Stimulated activated CD8-positive, alpha-beta memory T cell treated with anti-CD3 and anti-CD28 coated beads, Interleukin-2, amount 100 ng/mL, for 48 hours (primary cell): ENCODE data around the gene EDN3.

ENCODE experiments used
- DNase-seq, 2 donors: peaks; one replicate each; pipeline ENCODE4 v3.0.0-alpha.2; 2020; ENCODE audit warnings: low read depth in 2 of 2

Gene EDN3

GRCh38 chr20:59300333-59301081 lies at the start of gene EDN3:
Gene EDN3 (plus strand): TSS chr20:59300611. CDS start chr20:59300813, 202 bp downstream.
- DNase-seq = no peak

GRCh38 chr20:59253325-59253724 lies 47.1 kb upstream of the EDN3 start:
- DNase-seq = no peak

DNA sequence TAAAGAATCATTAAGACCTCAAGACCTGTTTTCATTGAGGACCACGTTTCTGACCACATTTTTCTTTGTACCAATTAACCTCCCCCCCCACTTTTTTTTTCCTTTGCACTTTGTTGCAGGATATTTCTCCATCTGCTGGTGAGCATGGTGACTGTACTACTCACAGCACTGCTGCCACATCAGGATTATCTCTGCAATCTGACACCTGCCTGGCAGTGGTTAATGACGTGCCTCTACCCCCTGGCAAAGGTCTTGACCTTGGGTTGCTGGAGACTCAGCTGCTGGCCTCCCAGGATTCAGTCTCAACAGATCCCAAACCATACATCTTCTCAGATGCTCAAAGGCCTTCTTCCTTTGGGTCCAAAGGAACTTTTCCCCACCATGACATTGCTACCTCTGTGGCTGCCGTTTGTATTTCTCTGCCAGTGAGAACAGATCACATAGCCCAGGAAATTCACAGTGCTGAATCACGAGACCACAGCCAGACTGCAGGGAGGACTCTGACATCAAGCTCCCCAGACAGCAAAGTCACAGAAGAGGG lies 46.6 kb upstream of the EDN3 start:
- DNase-seq = no peak

DNA sequence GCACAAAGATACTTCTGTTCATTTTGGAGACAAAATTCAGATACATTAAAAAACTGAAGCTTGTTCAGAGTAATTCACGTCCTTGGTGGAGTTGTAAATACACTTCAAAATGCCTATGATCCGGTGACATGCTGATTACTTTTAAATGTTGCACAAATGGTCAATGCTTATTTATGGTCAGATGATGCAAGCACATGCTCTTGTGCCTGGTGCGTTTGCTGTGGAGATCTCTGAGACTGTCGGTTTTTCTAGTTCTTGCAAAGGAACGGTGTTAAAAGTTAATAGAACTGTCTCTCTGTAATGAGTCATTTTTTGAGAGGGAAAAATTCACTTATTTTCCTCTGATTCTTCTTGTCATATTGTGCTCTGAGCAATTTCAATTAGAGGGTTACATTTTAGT lies 45.2 kb upstream of the EDN3 start:
- no peak for DNase-seq

- DNase-seq = no peak
Measured at GRCh38 chr20:59258221-59258621, 42.2 kb upstream of the EDN3 start.

GRCh38 chr20:59259946-59260345 lies 40.5 kb upstream of the EDN3 start:
- no peak for DNase-seq

DNA sequence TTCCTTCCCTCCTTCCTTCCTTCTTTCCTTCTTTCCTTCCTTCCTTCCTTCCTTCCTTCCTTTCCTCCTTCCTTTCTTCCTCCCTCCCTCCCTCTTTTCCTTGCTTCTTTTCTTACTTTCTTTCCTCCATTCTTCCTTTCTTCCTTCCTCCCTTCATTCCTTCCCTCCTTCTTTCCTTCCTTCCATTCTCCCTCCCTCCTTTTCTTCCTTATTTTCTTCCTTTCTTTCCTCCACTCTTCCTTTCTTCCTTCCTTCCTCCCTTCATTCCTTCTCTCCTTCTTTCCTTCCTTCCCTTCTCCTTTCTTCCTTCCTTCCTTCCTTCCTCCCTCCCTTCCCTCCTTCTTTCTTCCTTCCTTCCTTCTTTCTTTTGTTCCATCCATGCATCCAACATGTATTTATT lies 35.1 kb upstream of the EDN3 start:
- DNase-seq = no peak

- no peak for DNase-seq
Measured at GRCh38 chr20:59268870-59269269, 31.5 kb upstream of the EDN3 start.

DNA sequence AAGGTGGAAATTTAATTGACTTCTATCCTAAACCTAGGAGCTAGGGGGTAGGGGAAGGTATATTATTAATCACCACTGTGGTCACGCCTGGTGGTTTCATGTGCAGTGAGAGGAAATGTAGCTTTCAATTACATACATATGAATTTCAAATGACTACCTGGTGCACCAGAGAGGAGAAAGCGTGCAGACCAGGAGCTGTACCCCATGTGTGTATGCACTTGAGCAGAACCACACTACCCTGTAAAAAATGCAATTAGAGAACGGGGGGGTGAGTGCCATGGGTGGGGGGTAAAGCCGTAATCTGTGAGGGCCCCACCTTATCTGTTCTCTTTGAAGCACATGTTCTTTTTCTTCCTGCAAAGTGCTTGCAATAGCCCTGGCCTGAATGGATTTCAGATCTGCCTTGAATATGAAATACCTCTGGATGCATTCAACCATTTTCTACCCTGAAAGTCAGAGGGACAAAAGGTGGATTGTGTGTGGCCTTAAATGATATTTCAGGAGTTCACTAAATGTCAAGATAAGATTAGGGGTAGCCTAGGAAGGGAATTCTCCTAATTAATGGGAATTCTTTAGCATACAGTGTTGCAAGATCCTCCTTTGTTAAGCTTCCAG lies 30.9 kb upstream of the EDN3 start:
- DNase-seq = no peak

DNA sequence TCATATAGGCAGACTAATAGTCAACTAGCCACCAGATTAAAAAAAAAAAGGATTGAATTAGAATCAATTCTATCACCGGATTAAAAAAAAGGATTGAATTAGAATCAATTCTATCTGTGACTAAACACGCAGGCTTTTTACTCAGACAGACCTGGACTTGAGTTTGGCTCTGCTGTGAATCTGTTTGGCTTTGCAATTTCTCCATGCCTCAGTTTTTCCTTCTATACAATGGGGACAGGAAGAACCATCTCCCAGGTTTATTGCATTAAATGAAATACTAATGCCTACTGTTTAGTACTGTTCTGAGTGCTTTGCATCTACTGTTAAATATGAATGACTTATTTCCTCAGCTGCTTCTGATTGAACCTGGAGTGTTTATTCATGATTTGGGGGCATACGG lies 30.0 kb upstream of the EDN3 start:
- DNase-seq = no peak

DNA sequence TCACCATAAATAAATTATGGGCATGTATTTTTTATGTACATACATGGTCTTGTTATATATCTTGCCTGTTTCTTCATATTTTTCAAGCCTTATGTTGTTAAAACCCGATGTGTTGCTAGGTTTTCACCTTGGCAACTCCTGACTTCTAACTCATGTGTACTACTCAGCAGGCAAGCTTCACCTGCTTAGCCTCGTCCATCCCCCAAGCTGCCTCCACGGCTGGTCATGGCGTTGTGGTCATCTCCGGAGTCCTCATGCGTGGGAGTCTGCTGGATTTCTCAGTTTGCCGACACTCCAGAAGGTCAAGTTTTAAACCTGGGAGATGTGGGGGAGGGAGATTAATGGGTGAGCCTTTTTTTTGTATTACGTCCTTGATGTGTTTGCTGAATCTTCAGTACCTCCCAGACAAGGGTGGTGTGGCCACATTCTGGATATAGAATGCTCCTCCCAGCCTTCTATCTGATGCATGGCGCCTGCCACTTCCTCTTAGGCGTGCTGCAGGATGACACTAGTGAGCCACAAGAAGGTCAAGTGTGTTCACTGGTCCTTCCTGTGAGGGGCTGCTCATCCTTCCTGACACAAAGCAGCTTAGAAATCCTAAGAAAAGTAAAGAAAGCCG lies 26.6 kb upstream of the EDN3 start:
- DNase-seq = no peak

DNA sequence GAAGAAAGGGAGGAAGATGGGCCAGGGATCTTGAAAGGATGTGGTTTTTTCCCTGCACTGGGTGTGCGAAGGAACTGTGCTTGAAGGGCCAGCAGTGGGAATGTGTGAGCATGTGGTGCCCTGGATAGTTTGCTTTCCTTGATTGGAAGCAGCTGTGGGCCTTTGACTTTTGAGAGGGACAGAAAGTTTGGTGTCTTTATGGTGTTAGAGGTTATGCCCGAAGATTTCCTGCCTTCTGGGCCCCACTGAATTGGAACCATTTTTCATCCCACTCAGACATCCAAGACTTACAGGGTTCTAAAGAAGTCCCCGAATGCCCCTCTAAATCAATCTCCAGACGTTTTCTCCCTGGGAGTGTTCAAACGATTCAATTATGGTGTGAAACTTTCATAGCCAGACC lies 23.5 kb upstream of the EDN3 start:
- DNase-seq = no peak

- no peak for DNase-seq
Measured at GRCh38 chr20:59284470-59284869, 15.9 kb upstream of the EDN3 start.

- no peak for DNase-seq
Measured at GRCh38 chr20:59289994-59290393, 10.4 kb upstream of the EDN3 start.

- no peak for DNase-seq
Measured at GRCh38 chr20:59291740-59292383, 8.5 kb upstream of the EDN3 start.

DNA sequence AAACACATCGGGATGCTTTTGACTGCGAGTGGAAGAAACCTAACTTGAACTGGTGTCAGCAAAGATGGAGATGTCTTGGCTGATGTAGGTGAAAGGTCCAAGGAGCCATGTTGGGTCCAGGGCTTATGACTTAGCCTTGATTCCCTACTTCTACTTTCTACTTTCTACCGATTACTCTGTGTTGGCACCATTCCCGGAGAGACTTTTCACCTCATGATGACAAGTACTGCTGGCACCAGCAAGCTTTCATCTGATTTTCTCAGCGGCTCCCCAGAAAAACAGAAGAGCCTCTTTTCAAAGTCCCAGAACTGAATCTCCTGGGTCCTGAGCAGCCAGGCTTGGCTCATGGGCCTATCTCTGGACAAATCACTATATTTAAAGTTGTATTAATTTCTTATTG lies 4.9 kb upstream of the EDN3 start:
- DNase-seq = no peak

GRCh38 chr20:59297686-59298085 lies 2.7 kb upstream of the EDN3 start:
- DNase-seq = no peak

DNA sequence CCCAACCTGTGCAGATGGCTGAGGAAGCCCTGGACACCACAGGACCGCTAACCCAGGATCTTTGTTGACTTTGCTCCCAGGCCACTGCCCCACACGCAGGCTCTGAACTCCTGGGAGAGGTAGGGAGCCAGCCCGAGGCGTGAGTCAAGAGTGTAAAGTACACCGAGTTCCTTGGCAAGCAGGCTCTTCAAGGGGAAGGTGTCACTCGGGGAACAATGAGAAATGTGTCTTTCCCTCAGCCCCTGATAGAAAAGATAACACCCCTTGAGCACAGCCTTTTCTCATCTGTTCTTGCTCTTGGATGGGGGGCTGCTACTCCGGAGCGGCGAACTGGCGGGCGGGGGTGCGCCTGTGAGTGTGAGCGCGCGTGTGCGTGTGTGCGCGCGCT lies 472 bp upstream of the EDN3 start:
- no peak for DNase-seq

- no peak for DNase-seq
Measured at GRCh38 chr20:59301343-59302007, 1.1 kb downstream of the EDN3 start.

DNA sequence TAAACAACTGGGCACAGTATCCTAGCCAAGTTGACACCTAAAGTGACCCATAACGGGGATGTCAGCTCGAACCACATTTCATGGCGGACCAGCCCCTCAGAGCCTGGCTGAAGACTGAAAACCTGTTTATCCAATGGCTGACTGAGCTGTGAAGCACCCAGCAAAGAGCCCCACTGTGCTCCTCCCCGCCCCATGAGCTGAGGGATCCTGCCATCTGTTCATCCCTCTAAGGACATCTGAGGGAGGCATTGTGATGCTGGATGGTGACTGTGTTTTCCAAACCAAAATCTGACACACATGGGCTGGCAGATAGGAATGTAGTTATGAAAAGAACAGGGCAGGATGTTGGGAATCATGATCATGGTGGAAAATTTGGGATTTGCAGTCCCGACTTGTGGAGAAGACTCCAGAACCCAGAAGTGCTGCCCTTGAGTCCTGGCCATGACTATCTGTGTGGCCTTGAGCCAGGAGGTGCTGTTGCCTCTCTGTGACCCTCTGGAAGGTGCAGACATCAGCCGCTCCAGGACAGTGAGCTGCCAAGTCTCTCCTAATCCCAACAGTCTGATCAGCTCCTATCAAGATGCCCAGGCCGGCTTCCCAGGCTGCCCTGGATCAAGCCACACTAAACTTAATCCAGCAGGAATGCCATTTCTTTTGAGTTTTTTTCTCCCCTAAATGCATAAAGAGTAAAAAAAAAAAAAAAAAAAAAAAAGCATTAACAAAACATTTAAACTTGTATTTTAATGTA lies 5.7 kb downstream of the EDN3 start:
- DNase-seq = no peak

- no peak for DNase-seq
Measured at GRCh38 chr20:59307270-59307669, 6.9 kb downstream of the EDN3 start.
